Dermis microvascular lymphatic vessel endothelial cell (primary cell): ENCODE results near the gene RANBP17. TPM values are rescaled to one million over a fixed set of nuclear protein-coding genes. Genes with fewer than 3 reads are reported as not detected.
A peak's percentile ranks its signal among the peaks of the same experiment; 100 is the strongest.

Experiments used
- DNase-seq, 2 donors: peaks; one replicate each; pipeline versions ENCODE4 v3.0.0 to v3.0.0-alpha.2; 2010; ENCODE audit warnings: low read depth in 2 of 2
- total RNA-seq: library from RNA; depleted of rRNA; stranded (reverse); fragments of >200 nt; gene quantifications from 2 replicates; pipeline ENCODE4 v1.2.1, GENCODE V29; 2014

RANBP17 gene
- total RNA-seq, 1 donor from 2014 or later = 4.5 TPM

DNA sequence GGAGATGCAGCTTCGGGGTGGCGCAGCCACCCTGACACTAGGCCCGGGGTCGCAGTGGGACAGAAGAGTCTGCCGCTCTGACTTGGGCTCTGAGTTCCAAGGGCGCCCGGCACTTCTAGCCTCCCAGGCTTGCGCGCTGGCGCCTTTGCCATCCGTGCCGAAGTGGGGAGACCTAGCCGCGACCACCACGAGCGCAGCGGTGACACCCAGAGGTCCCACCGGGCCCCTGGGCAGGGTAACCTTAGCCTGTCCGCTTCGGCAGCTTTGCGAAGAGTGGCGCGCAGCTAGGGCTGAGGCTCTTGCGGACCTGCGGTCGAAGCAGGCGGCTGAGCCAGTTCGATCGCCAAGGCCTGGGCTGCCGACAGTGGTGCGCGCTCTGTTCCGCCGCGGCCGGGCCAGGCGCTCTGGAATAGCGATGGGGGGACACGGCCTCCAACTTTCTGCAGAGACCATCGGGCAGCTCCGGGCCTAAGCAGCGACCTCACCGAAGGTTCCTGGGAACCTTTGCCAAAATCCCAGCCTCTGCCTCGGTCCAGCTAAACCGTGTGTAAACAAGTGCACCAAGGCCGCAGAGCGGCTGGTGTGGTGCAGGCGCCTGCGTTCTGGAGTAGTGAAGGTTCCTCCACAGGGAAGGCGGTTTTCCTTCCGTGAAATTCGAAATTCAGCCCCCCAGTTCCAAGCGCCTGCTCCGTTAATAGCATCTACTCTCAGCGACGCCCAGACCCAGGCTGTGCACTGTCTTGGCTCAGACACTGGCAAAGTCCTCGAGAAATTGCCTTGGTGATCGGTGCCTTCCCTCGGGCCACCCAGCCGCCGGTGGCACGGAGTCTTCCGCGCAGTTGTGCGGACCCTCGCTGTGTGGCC lies 454.7 kb downstream of the RANBP17 start:
- DNase-seq = peak in 1 of 2 donors; percentile 17

DNA sequence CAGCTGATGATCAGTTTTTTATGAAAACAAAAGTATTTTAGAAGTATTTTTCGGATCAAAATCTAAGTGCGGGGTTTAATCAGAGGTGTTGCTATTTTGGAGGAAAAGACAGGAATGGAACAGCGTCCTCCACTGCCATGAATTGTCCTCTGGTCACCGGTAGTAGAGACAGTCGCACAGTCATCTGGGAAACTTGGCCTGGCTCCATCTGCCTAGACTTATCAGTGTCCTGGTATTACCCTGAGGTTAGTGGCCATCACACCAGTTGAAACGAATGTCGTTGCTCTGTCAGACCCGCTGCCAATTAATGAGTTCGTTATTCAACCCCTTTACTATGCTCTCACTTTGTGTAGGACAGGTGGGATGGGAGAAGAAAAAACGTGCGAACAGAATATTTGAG lies 455.4 kb downstream of the RANBP17 start:
- no peak for DNase-seq

DNA sequence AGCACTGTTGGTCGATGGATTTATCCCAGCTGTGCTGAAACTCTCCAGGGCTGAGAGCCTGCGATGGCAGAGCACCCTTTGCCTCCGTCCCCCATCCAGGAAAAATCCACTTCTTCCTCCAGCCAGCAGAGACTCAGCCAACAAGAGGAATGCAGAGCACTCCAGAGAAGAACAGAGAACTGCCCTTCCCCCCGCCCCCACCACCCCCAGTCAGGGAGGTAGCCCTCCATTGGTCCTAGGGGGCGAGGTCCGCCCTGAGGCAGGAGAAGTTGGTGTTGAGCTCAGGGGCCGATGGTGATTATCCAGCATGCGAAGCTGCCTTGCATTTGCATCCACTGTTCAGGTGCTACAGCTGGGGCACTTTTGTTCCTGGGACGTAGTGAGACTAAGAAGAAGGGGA lies 456.2 kb downstream of the RANBP17 start:
- no peak for DNase-seq

DNA sequence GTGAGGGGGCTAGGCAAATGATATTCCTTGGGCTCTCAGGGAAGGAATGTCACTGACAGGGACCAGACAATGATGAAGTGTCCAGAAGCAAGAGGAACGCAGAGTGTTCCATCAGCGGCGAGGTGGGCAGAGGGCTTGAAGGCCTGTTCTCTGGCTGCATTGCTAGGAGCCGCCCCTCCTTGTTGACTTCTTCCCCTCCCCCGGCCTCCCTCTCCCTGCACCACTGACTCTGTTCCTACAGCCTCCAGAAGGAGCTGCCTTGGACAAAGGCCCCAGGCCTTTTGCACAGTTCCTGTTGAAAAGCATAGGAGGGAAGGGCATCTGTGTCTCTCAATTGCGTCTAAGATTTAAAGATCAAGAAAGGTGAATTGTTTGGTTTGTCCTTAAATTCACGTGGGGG lies 459.6 kb downstream of the RANBP17 start:
- no peak for DNase-seq

DNA sequence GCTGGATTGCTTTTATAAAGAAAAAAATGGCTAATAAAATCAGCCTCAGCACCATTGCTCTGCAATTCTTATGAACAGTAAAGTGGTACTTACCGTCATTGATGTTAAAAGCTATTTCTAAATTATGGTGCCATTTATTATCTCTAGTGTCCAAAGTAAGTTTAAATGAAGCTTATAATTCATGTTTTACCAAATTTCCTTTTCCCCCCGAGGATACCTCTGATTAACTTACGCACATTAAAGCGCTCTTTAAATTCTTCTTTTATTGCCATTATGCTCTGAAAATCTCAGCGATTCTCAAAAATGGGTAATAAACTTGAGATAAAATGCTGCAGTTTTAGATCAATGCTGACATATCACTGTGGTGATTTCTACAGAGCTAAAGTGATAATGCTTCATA lies 460.7 kb downstream of the RANBP17 start:
- DNase-seq = no peak

DNA sequence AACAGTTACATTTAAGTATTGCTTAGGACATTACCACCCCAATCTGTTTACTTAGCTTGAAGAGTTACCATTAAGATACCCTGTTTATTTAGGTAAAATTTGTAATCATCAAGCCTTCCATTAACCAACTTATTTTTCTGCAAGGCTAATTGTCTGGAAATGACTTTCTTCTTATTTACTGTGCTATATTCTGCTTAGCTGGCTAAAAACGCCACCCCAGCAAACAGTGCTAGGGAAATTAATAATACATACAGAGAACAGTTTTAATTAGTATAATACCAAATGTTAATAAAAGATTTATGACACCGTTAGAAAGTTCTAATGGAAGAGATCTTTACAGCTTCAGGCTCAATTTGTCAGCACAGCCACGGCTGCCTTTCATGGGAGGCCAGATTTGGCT lies 461.2 kb downstream of the RANBP17 start:
- DNase-seq = no peak

DNA sequence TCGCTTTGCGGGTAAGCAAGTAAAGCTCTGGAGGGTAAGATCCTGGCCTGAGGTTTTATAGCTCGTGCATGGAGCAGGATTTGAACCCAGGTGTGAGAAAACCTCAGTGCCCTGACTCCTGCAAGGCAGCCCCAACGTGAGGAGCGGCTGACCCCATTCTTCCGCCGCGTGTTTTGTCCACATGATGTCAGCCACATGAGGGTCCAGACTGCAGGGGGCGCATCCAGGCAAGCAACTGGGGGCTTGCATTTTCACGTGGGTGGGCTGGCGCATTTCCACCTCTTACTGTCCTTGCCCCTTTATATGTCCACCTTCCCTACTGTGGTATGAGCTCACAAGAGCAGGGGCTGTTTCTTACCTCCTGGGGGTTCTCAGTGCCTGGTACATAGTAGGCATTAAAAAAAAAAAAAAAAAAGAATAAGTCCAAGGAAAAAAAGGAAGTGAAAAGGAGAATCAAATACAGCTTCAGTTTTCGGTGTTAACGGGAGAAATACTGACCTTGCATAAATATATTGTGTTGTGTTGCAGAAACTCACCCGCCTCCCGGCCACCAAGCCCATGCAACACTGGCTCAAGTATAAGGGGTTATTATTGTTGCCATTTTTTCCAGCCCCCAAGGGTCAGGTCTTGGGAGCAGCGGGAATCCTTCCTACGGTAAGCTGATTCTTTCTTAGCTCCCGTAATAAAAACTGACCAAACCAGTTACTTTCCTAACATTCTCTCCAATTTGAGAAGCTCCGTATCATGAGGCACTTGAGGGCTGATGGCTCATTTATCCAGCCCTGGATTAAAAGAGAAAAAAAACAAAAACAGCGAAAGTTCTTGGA lies 462.2 kb downstream of the RANBP17 start:
- DNase-seq = no peak

DNA sequence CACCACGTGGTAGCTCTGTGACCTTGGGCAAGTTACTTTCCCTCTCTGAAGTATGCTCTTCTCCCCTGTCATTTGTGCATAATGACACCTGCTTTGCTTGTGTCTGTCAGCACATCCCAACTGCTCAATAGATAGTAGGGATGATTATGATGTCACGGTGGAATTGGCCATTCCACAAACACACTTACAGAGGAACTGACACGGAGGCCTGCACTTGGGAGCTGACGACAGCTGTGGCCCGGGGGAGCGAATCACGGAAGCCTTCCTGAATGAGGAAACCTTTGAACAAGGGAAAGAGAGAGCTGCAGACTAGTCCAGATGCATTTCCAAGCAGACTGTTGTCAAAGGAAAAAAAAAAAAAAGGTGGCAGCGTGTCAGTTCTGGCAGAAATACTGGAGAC lies 468.2 kb downstream of the RANBP17 start:
- DNase-seq = no peak

DNA sequence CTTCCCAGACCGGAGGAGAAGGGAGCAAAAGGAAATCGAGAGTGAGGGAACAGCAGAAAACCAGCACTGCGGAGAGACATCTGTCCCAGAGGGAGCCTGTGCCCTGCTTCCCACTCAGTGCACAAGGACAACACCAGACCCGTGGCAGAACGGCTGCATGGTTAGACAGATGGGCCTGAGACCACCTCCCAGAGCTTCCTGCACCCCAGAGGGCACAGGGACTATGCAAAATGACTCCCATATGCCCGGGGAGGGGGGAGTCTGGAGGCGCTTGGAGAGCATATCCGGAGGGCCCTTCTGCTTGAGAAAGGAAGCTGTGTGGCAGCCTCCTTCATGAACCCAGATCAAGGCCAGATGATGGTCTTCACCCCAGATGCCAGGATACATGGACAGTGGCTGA lies 473.8 kb downstream of the RANBP17 start:
- DNase-seq = no peak

DNA sequence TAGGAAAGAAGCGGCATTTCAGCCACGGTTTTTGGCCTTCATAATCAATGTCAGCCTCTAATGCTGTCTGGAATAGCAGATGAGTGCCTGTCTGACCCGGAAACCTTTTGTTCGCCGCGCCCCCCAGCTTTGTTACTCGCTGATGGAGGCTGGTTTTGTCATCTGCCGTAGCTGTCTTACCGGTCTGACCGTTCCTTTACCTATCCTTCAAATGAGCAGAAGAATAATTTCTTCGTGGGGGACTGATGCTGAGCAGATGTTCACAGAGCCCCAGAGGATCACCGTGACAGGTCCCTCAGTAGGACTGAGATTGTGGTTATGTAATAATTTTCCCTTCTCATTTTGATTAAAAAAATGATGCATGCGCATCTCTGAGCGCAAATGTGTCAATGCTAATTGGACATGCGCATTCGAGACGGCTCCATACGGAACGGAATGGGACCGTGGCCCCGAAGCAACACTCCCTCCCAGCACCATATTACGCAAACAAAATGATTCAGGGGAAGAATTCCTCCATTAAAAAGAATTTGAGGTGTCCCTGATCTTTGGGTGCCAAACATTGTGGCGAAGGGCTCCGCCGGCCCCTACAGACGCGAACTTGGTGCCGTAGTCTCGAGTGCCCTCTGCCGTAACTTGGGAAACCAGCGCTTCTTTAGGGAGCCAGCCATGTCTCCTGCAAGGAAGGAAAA lies 474.8 kb downstream of the RANBP17 start:
- DNase-seq = peak; percentile 10 to 70

DNA sequence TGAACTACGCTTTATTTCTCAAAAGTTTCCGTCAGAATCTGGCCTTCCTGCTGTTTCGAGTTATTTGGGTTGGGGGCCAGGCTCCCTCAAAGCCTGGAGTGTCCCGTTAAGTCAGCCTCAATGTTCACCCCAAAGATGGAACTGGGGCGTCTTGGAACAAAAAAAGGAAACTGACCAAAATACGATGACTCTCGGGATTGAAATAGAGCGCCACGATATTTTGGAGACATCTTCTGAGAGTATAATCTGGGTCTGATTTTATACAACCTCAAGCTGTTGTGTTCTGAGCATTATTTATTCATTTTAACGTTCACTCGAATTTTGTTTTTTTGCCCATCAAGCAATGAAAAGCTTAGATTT lies 475.4 kb downstream of the RANBP17 start:
- DNase-seq = no peak

DNA sequence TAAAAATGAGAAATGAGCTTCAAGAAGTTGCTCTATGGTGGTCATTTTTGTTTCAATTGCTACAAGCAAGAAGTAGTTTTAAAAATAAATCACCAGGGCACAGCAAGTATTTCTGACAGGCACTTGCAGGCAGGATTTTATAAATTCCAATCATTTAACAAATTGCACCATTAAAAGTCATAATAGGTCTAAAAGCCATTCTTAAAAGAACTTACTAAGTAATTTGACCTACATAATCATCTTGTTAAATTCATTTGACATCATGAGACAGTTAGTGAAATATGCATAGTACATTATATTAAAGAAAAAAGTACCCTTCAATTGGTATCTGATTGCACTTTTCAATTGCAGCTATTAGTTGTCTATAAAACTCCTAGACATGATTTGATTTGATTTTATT lies 478.2 kb downstream of the RANBP17 start:
- no peak for DNase-seq

DNA sequence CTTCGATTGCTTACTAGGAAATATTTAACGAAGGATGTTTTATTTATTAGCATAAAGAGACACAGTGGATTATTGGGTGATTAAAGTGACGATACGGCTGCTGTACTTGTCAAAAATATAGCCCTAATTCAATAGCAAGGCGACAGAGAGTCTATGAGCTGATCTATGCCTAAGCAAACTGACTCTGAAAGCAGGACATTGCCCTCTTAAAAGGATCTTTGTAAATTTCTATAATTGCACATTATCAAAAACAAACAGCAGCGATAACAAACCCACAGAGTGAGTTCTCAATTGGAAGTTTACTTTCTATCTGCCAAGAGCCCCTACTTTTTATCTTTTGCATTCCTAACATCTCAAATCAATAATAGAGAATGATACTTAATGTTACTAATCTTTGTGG lies 478.7 kb downstream of the RANBP17 start:
- DNase-seq = no peak

DNA sequence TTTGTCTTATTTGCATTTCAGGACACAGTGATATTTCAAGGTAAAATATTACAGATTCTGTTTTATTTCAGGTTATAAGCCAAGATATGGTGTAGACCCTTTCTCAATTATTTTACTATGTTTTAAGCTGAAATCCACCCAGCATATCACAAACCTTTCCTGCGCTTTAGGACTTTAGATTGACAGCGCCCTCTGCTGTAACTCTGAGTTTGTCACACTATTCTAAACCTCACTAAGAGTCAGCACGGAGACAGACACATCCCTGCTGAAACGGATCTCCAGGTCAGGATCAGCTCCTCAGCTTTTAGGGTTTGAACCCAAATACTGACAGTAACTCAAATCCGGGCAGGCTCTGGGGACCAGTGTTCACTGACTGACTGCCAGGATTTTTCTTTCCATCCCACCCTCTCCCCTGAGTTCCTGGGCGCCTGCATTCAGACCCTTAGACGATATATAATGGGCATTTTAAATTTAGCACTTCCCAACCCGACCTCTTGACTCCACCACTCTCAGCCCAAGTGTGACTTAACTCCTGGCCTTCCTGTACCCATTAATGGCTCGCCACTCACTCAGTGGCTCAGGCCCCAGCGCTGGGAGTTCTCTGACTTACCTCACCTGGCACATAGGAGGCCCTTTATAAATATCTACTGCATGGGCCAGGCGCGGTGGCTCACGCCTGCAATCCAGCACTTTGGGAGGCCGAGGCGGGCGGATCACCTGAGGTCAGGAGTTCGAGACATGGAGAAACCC lies 480.7 kb downstream of the RANBP17 start:
- peak; percentile 69 to 71 for DNase-seq

DNA sequence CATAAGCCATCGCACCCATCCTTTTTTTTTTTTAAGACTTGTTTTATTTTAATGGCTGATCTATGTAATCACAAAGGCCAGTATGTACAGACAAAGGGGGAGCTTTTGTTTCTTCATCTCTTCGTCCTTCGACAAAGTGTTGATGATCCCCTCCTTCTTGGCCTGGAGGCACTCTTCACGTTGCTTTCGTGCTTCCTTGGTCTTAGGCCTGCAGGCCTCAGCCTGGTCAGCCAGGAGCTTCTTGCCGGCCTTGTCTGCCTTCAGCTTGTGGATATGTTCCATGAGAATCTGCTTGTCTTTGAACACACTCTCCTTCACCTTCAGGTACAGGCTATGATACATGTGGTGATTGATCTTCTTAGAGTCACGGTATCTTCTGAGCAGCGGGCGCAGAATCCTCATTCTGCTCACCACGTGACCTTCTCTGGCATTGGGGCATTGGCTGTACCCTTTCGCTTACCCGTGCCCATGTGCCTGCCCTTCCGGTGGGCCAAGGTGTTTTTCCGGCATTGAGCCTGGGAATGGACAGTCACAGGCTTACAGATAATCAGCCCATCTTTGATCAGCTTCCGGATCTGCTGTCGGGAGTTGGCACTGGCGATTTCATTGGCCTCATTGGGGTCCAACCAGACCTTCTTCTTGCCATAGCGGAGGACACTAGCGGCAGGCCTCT lies 483.3 kb downstream of the RANBP17 start:
- no peak for DNase-seq

Other genes starting within 250 kb of the RANBP17 start
- 1.1 and 1.2 TPM in 2 replicates for gene GABRP, start 78.3 kb upstream of the RANBP17 start, total RNA-seq